ENCODE measurements around the gene PTPRG.

The PTPRG gene

DNA sequence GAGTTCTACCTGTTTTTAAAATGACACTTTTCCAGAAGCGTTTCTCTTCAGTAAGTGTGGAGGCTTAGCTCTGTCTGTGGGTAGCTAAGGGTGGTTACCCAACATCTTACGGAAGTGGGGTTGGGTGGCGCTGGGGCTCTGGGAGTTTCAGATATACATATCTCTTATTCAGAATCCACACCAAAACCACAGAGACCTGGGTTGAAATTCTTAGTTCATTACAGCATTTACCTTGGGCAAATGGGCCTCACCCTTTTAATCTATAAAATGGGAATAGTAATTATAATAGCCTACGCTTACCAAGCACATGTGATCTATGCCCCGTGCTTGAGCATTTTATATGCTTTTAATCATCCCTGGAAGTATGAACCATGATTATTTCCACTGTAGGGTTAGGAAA, 9.4 kb downstream of the PTPRG start:
- no peak overlapping the region for H3K4me3 ChIP-seq (ENCODE audit: low read length)
- TF ChIP-seq ZNF274 (IDR thresholded peaks at IDR 0.05; ENCODE audit: low read depth, low read length) = no peak

DNA sequence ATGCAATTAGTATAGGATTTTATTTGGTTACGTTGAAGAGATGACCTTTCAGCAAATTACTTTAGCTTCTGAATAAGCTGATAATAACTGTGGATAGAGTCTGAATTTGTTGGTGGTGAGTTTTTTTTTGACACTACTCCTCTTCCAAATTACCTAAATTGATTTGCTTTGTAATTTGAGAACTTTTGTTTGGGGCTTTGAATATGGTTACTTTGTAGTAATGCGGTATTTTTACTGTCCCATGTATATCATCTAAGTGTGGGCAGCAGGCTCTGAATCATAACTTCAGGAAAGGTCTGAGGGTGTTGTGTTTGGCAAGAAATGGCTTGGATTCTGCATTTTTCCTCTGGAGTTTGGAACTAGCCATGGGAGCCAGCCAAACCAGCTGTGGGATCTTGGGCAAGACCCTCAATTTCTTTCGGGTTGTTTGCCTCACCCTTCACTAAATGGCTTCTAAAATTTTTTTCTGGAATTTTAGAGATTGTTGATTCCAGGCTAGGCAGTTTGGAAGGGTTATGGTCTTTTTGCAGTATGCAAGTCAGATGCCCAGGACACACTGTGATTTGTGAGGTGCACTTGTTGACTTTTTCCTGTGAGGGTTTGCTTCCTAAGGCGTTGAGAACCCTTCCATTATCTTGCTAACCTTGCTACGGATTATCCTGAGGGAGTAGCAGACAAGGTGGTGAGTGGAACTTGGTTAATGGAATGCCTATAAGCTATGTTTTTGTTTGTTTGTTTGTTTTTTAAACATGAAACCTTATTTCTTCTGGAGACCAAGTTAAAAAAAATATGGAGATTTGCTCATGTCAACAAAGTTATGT, 10.4 kb downstream of the PTPRG start:
- TF ChIP-seq ZNF274 (IDR thresholded peaks at IDR 0.05; ENCODE audit: low read depth, low read length) = no peak

GRCh38 chr3:61572879-61573278, 11.5 kb downstream of the PTPRG start:
- no peak overlapping the region for H3K4me3 ChIP-seq (ENCODE audit: low read length)
- TF ChIP-seq ZNF274 (IDR thresholded peaks at IDR 0.05; ENCODE audit: low read depth, low read length) = no peak

More for the DNA sequence above, 10.4 kb downstream of the PTPRG start:
- H3K4me3 ChIP-seq (ENCODE audit: low read length) = no peak overlapping the region

DNA sequence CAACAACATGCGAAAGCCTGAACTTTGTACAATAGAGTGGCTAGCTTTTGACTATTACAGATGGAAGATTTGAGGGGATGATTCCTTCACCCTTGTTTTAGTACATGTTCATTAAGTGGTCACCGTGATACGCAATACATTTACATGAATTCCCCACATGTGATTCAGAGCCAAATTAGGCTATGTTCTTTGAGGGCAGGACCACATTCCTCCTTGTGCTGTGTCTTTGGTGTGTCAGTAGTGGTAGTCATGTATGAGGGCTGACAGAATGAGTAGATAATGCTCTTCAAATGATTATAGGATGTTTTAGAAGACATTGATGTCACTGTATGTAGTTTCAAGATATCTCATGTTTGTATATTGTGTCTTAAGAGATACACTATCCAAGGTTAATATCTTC, 12.1 kb downstream of the PTPRG start:
- no peak for TF ChIP-seq ZNF274 (IDR thresholded peaks at IDR 0.05; ENCODE audit: low read depth, low read length)
- H3K4me3 ChIP-seq (ENCODE audit: low read length) = no peak overlapping the region

DNA sequence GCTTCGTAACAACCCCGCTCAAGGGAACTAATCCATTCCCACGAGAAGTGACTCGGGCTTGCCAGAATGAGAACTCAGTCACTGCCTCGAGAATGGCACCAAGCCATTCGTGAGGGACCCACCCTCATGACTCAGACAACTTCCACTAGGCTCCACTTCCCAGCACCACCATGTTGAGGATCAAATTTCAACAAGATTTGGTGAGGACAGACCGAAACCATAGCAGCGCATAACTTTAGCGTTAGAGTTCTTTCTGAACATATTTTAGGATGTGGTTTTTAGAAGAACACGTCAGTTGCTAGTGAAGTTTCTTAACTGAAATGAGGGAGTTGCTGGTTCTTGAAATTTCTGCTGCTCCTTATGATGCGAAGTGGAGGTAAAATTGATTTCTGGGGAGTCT, 13.5 kb downstream of the PTPRG start:
- no peak for TF ChIP-seq ZNF274 (IDR thresholded peaks at IDR 0.05; ENCODE audit: low read depth, low read length)
- no peak overlapping the region for H3K4me3 ChIP-seq (ENCODE audit: low read length)

DNA sequence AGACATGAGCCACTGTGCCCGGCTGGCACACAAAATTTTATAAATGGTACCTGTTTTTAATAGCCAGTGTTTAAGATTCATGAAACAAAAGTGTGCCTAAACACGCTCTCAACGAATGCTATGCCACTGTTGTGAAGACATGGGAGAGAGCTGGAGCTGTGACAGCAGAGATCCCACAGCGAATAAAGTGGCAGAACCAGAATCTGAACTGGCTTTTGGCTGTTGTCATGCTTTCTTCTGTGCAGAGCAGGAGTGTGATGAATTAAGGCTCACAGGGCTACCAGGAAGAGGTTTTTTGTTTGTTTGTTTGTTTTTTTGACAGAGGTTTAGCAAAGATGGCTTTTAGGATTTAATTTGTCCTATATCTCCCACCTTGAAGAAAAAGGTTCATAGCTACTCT, 14.5 kb downstream of the PTPRG start:
- no peak for TF ChIP-seq ZNF274 (IDR thresholded peaks at IDR 0.05; ENCODE audit: low read depth, low read length)
- no peak overlapping the region for H3K4me3 ChIP-seq (ENCODE audit: low read length)

- H3K4me3 ChIP-seq (ENCODE audit: low read length) = no peak overlapping the region
- TF ChIP-seq ZNF274 (IDR thresholded peaks at IDR 0.05; ENCODE audit: low read depth, low read length) = no peak
These were observed 16.4 kb downstream of the PTPRG start for GRCh38 chr3:61577760-61578159.

GRCh38 chr3:61578667-61579367, 17.4 kb downstream of the PTPRG start:
- TF ChIP-seq ZNF274 (IDR thresholded peaks at IDR 0.05; ENCODE audit: low read depth, low read length) = no peak
- H3K4me3 ChIP-seq (ENCODE audit: low read length) = no peak overlapping the region

- no peak for TF ChIP-seq ZNF274 (IDR thresholded peaks at IDR 0.05; ENCODE audit: low read depth, low read length)
- H3K4me3 ChIP-seq (ENCODE audit: low read length) = no peak overlapping the region
These were observed 18.3 kb downstream of the PTPRG start for GRCh38 chr3:61579685-61580084.

- no peak overlapping the region for H3K4me3 ChIP-seq (ENCODE audit: low read length)
- no peak for TF ChIP-seq ZNF274 (IDR thresholded peaks at IDR 0.05; ENCODE audit: low read depth, low read length)
These were observed 19.7 kb downstream of the PTPRG start for GRCh38 chr3:61580982-61581643.

- H3K4me3 ChIP-seq (ENCODE audit: low read length) = no peak overlapping the region
- no peak for TF ChIP-seq ZNF274 (IDR thresholded peaks at IDR 0.05; ENCODE audit: low read depth, low read length)
These were observed 20.9 kb downstream of the PTPRG start for GRCh38 chr3:61582287-61582686.

- no peak for TF ChIP-seq ZNF274 (IDR thresholded peaks at IDR 0.05; ENCODE audit: low read depth, low read length)
- no peak overlapping the region for H3K4me3 ChIP-seq (ENCODE audit: low read length)
These were observed 21.5 kb downstream of the PTPRG start for GRCh38 chr3:61582846-61583245.

GRCh38 chr3:61583890-61584875, 22.8 kb downstream of the PTPRG start:
- TF ChIP-seq ZNF274 (IDR thresholded peaks at IDR 0.05; ENCODE audit: low read depth, low read length) = no peak

DNA sequence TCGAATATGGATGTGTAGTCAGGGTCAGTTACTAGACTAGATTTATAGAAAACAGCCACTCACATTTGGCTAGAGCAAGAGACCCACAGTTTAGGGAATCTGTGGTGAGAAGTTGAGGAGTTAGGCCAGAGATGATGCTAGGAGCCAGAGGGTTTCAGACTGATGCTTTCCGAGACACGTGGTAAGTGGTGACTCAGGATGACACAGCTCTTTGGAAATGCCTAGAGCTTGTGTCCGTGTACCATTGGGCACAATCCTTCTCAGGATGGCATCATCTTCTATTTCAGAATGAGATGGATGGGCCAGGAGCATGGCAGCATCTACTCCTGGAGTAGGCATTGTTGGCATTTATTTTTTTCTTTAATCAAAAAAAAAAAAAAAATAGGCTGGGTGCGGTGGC, 28.5 kb downstream of the PTPRG start:
- no peak for TF ChIP-seq ZNF274 (IDR thresholded peaks at IDR 0.05; ENCODE audit: low read depth, low read length)
- H3K4me3 ChIP-seq (ENCODE audit: low read length) = no peak overlapping the region

More at GRCh38 chr3:61583890-61584875, 22.8 kb downstream of the PTPRG start:
- no peak overlapping the region for H3K4me3 ChIP-seq (ENCODE audit: low read length)
